OCI-LY1 (cell line): ENCODE data around the gene TUBB2B.
"Not testable (repeated sequence)": the region's sequence is repeated elsewhere in the genome, so short reads cannot be mapped to it uniquely, and the experiment has no call there.

Source experiments
- H2AFZ ChIP-seq: fragments of 200-600 bp; sonication (generic), shearing (Covaris generic); 2 replicates; pipeline ENCODE4 v1.6.0; 2014; ENCODE audit warnings: antibody characterized with exemption, mild to moderate bottlenecking, low read length
- H3F3A ChIP-seq: fragments of 200-600 bp; sonication (generic), shearing (Covaris generic); 2 replicates; pipeline ENCODE4 v1.6.0; 2014; ENCODE audit warnings: mild to moderate bottlenecking, antibody characterized with exemption, low read length, moderate library complexity; ENCODE audit not compliant: insufficient read depth
- H3K27ac ChIP-seq: fragments of 200-600 bp; sonication (generic); 2 replicates; pipeline ENCODE4 v1.5.1; 2014; ENCODE audit warnings: low read length, mixed run types, mild to moderate bottlenecking, low read depth; ENCODE audit not compliant: poor library complexity, severe bottlenecking
- H3K27me3 ChIP-seq: fragments of 200-600 bp; sonication (generic); 2 replicates; pipeline ENCODE4 v1.6.0; 2014; ENCODE audit warnings: antibody characterized with exemption, mild to moderate bottlenecking, low read length, moderate library complexity; ENCODE audit not compliant: insufficient read depth
- H3K36me3 ChIP-seq: fragments of 200-600 bp; sonication (generic); 2 replicates; pipeline ENCODE4 v1.6.1; 2014; ENCODE audit warnings: mild to moderate bottlenecking, antibody characterized with exemption, low read length, moderate library complexity, mixed read lengths; ENCODE audit not compliant: insufficient read depth
- H3K4me1 ChIP-seq: fragments of 200-600 bp; sonication (generic); 2 replicates; pipeline ENCODE4 v1.5.1; 2014; ENCODE audit warnings: mild to moderate bottlenecking, low read length, moderate library complexity; ENCODE audit not compliant: insufficient read depth, severe bottlenecking
- H3K4me2 ChIP-seq: fragments of 200-600 bp; sonication (generic), shearing (Covaris generic); 2 replicates; pipeline ENCODE4 v1.6.1; 2014; ENCODE audit warnings: low read length
- H3K4me3 ChIP-seq: fragments of 200-600 bp; sonication (generic); 2 replicates; pipeline ENCODE4 v1.5.1; 2014; ENCODE audit warnings: low read length, low read depth, mild to moderate bottlenecking, mixed read lengths; ENCODE audit not compliant: poor library complexity, severe bottlenecking
- H3K79me2 ChIP-seq: fragments of 200-600 bp; shearing (Covaris generic); 2 replicates; pipeline ENCODE4 v1.6.1; 2016; ENCODE audit warnings: mixed run types, low read length, mixed read lengths; ENCODE audit not compliant: insufficient read depth
- H3K9ac ChIP-seq: fragments of 200-600 bp; sonication (generic), shearing (Covaris generic); 2 replicates; pipeline ENCODE4 v1.6.1; 2014; ENCODE audit warnings: mild to moderate bottlenecking, low read length, mixed read lengths
- H3K9me2 ChIP-seq: fragments of 200-600 bp; sonication (generic), shearing (Covaris generic); 2 replicates; pipeline ENCODE4 v1.6.1; 2014; ENCODE audit warnings: low read depth, mild to moderate bottlenecking, low read length, mixed read lengths
- H3K9me3 ChIP-seq: fragments of 200-600 bp; shearing (Covaris generic); 2 replicates; pipeline ENCODE4 v1.6.1; 2014; ENCODE audit warnings: low read length, mixed read lengths
- H4K20me1 ChIP-seq: fragments of 200-600 bp; sonication (generic), shearing (Covaris generic); 2 replicates; pipeline ENCODE4 v1.6.0; 2016; ENCODE audit warnings: mild to moderate bottlenecking, low read length; ENCODE audit not compliant: insufficient read depth
- EZH2 ChIP-seq: fragments of 200-600 bp; sonication (generic), shearing (Covaris generic); IDR thresholded peaks from 2 replicates; pipeline ENCODE4 v1.8.0; 2017; ENCODE audit warnings: borderline replicate concordance, mixed run types, mild to moderate bottlenecking, antibody characterized with exemption, low read length, moderate library complexity, mixed read lengths
- TF ChIP-seq, protein P1 (sequence below): fragments of 200-600 bp; sonication (generic), shearing (Covaris generic); IDR thresholded peaks from 2 replicates; pipeline ENCODE4 v1.5.1; 2017; ENCODE audit warnings: mild to moderate bottlenecking, antibody characterized with exemption, low read length, moderate library complexity, mixed read lengths

The TUBB2B gene

DNA sequence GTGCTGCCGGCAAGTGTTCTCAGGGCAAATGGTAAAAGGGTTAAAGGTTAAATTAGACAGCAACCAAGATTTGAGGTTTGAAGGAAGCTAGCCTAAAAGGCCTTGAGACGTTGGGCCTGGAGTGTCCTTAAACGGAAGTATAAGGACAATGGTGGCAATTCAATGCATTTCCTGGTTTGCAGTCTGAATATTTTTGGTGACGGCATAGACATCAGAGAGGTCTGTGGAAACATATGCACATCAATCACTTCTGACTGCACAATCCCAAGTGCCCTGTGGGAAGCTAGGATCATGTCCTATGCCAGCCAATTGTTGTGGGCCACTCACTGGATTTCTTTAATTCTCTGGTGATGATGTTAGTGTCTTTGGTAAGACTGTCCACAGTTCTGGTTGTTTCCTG, 44.4 kb downstream of the TUBB2B start:
- Histone ChIP-seq H3K36me3 (no peaks in the 10 kb centered on the region), H3K27ac (no peak overlapping the region), H3K4me2 (no peak overlapping the region), H3K9ac (no peak overlapping the region), H3K27me3 (no peaks in the 10 kb centered on the region; the same call in 1 of the 2 replicates), H4K20me1 (no peaks in the 10 kb centered on the region), H3K4me3 (no peak overlapping the region), H3K9me3 (no peaks in the 10 kb centered on the region), H3F3A (no peaks in the 10 kb centered on the region), H3K4me1 (no peaks in the 10 kb centered on the region), H3K79me2 (no peaks in the 10 kb centered on the region), H2AFZ (no peak overlapping the region), H3K9me2 (no peaks in the 10 kb centered on the region)
- no peak for TF ChIP-seq EZH2
- TF ChIP-seq, protein P1, sequence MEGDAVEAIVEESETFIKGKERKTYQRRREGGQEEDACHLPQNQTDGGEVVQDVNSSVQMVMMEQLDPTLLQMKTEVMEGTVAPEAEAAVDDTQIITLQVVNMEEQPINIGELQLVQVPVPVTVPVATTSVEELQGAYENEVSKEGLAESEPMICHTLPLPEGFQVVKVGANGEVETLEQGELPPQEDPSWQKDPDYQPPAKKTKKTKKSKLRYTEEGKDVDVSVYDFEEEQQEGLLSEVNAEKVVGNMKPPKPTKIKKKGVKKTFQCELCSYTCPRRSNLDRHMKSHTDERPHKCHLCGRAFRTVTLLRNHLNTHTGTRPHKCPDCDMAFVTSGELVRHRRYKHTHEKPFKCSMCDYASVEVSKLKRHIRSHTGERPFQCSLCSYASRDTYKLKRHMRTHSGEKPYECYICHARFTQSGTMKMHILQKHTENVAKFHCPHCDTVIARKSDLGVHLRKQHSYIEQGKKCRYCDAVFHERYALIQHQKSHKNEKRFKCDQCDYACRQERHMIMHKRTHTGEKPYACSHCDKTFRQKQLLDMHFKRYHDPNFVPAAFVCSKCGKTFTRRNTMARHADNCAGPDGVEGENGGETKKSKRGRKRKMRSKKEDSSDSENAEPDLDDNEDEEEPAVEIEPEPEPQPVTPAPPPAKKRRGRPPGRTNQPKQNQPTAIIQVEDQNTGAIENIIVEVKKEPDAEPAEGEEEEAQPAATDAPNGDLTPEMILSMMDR = no peak

DNA sequence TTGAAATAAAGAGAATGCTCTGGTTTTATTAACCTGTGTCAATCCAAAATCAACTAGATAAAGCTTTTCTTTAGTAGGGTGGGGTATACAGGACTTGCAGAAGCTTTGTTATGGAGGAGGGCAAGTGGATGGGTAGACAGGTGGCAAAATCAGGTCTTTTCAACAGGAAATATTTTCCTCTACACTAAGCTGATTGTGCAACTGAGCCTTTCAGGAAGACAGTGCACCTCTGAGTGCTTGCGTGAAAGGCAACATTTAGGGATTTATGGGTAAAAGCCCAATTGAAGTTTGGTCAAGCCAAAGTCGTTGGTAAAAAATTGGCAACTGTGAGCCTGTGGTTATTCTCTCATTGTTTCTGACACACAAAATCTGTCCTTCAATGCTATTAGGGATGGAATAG, 46.3 kb downstream of the TUBB2B start:
- Histone ChIP-seq H3K27ac (no peak overlapping the region), H4K20me1 (no peaks in the 10 kb centered on the region), H3K9me2 (no peaks in the 10 kb centered on the region), H3K4me3 (no peak overlapping the region), H3K36me3 (no peaks in the 10 kb centered on the region), H3F3A (no peaks in the 10 kb centered on the region), H2AFZ (no peak overlapping the region), H3K79me2 (no peaks in the 10 kb centered on the region), H3K4me2 (no peak overlapping the region), H3K4me1 (no peaks in the 10 kb centered on the region), H3K9me3 (no peaks in the 10 kb centered on the region), H3K27me3 (peaks cover 3% of the 10 kb centered on the region; the same call in 1 of the 2 replicates), H3K9ac (no peak overlapping the region)
- TF ChIP-seq, protein P1 = no peak
- no peak for TF ChIP-seq EZH2

DNA sequence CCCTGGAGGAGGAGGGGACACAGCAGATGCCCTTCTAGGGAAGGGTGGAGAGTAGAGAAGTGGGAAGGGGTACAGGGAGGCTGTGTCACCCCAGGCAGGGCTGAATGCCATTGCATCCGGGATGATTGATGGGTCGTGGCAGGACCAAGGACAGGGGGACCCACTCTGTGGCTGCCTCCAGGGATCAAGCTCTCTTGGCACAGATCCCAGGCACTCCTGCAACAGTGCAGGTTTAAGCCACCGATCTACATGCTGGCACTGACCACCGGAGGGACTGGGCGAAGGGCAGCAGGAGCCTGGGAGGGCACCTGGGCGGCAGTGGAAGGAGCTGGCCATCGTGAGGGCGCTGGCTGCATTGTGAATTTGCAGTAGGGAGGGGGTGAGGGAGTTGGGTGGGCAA, 47.5 kb downstream of the TUBB2B start:
- H3K4me1 ChIP-seq, H3K4me2 ChIP-seq, H3K79me2 ChIP-seq, H4K20me1 ChIP-seq, H3K27me3 ChIP-seq, H3K9me3 ChIP-seq, H3K9ac ChIP-seq, H3K4me3 ChIP-seq, H3F3A ChIP-seq, H2AFZ ChIP-seq, H3K9me2 ChIP-seq, H3K36me3 ChIP-seq, H3K27ac ChIP-seq: not testable (repeated sequence)

DNA sequence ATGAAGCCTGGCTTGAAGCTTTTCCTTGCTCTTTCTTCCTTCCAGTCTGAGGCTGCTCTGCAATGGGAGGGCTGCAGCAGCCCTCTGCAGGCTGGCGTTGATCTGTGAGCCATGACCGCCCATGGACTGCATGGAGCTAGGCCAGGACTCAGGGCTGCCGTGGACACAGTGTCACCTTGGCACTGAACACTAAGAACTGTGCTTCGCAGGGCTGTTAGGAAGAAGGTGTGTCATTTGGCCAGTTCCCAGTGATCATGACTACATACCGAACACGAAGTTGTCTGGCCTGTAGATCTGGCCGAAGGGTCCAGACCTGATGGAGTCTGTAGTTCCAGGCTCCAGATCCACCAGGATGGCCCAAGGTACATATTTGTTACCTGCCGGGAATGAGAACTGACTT, 48.8 kb downstream of the TUBB2B start:
- not testable (repeated sequence) for H3K9me3 ChIP-seq, H3K27me3 ChIP-seq, H4K20me1 ChIP-seq, H3K36me3 ChIP-seq, H3K4me3 ChIP-seq, H3K9ac ChIP-seq, H3K4me1 ChIP-seq, H3K9me2 ChIP-seq, H3K27ac ChIP-seq, H3F3A ChIP-seq, H3K79me2 ChIP-seq, H2AFZ ChIP-seq, H3K4me2 ChIP-seq
